ENCODE measurements around the gene OTOP2. TPM values are rescaled to one million over a fixed set of nuclear protein-coding genes. Genes with fewer than 3 reads are reported as not detected.

Gene OTOP2
- total and polyA plus RNA-seq, 9 of the 15 experiments (the other 6 are each of a cell fraction or from before 2014, with no cell fraction given) = 0.04 to 0.36 (median 0.14) TPM; not detected in 1

DNA sequence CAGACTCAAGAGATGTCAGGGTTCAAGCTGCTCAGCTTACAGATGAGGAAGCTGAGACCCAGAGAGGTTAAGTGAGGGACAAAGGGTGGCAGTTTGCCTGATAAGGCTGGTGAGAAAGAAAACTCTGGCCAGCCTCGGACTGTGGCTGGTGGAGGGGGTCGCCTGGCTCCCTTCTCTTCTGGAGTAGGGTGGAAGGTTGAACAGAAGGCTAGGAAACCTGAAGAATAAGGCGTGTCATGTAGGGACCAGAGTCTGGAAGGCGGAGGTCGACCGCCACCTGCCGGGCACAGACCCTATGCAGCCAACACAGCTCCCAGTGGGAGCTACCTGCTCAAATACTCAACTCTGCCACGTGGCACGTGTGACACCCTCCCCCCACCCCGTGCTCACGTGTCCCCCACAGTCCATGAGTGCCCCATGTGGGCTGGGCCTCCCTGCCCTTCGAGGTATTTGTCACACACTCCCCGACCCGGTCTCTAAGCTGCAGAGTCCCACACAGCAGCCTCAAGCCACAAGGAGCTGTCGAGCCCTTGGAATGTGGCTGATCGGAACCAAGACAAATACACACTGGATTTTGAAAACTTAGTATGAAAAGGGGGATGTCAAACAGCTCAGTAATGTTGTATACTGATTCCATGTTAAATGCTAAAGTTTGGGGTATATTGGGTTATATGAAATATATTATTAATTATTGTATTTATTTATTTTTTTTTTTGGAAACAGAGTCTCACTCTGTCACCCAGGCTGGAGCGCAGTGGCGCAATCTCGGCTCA is 36.7 kb downstream of the OTOP2 start (continued):
- 0 out of 2 replicates have a peak, but pooled peaks have one; percentile 44 for TF ChIP-seq MITF (IDR thresholded peaks at IDR 0.05)
- TF ChIP-seq RUNX1 (IDR thresholded peaks at IDR 0.05; ENCODE audit: low read depth) = no peak
- TF ChIP-seq BCOR (IDR thresholded peaks at IDR 0.05) = peak; percentile 53
- TF ChIP-seq BCLAF1 (IDR thresholded peaks at IDR 0.05; ENCODE audit: borderline replicate concordance in 1 of 2, control insufficient read depth in 1 of 2, low read depth in 2 of 2, low read length in 1 of 2) = peak in 1 of 2 experiments; percentile 70; a peak in 1 of 4 replicates
- peak; percentile 72 for TF ChIP-seq HDAC2 (IDR thresholded peaks at IDR 0.05)
- TF ChIP-seq COPS2 (conservative IDR thresholded peaks at IDR 0.05) = no peak
- no peak for TF ChIP-seq E2F1 (CRISPR knock-in tag; IDR thresholded peaks at IDR 0.05)
- TF ChIP-seq PHB (CRISPR knock-in tag; IDR thresholded peaks at IDR 0.05) = no peak
- peak; percentile 100 for TF ChIP-seq CREB3L1 (IDR thresholded peaks at IDR 0.05; ENCODE audit: borderline replicate concordance, low read depth)
- no peak for TF ChIP-seq TAF1 (IDR thresholded peaks at IDR 0.05; ENCODE audit: control insufficient read depth, extremely low read depth, insufficient read depth, low read length, severe bottlenecking)
- TF ChIP-seq ZNF644 (tag; IDR thresholded peaks at IDR 0.05; ENCODE audit: low read depth) = no peak
- no peak for TF ChIP-seq ZBTB34 (CRISPR knock-in tag; IDR thresholded peaks at IDR 0.05)
- TF ChIP-seq MEF2D (tag; conservative IDR thresholded peaks at IDR 0.05; ENCODE audit: low read depth) = no peak
- TF ChIP-seq ZNF354B (CRISPR knock-in tag; IDR thresholded peaks at IDR 0.05) = no peak
- no peak for TF ChIP-seq SIX5 (IDR thresholded peaks at IDR 0.05; ENCODE audit: borderline replicate concordance in 1 of 2, insufficient read depth in 1 of 2, low read depth in 1 of 2, low read length in 2 of 2)
- peak; percentile 55 for TF ChIP-seq SOX6 (IDR thresholded peaks at IDR 0.05)
- TF ChIP-seq, protein P1, sequence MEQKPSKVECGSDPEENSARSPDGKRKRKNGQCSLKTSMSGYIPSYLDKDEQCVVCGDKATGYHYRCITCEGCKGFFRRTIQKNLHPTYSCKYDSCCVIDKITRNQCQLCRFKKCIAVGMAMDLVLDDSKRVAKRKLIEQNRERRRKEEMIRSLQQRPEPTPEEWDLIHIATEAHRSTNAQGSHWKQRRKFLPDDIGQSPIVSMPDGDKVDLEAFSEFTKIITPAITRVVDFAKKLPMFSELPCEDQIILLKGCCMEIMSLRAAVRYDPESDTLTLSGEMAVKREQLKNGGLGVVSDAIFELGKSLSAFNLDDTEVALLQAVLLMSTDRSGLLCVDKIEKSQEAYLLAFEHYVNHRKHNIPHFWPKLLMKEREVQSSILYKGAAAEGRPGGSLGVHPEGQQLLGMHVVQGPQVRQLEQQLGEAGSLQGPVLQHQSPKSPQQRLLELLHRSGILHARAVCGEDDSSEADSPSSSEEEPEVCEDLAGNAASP (IDR thresholded peaks at IDR 0.05) = no peak
